NOMO-1 treated with dmso at 0.1 percent for 144 hours (cell line): ENCODE measurements around the gene CEP78.

ENCODE experiments used
- DNase-seq: peaks from one replicate; lab custom pipeline; 2025; ENCODE audit not compliant: unreplicated experiment; lab: John Stamatoyannopoulos, UW

The CEP78 gene

DNA sequence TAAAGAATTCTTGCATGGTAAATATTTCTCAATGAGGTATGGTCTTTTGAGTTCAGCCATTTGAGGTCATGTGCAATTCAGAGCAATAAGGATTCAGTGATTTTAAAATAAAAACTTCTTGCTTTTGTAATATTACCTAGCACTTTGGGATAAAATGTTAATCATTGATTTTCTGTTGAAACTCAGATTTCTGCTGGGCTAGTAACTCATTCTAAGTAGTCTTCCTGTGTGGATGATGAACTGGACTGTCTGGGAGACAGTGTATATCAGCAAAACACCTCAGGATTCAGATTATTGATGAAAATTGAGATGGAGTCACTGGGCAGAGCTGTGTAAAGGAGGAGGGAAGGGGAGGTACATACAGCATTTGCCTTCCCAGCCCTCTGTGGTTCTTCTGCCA, 50.2 kb downstream of the CEP78 start:
- DNase-seq: no peak

- no peak for DNase-seq
Observed at GRCh38 chr9:78286946-78287388, 51.1 kb downstream of the CEP78 start.

GRCh38 chr9:78288214-78288892, 52.5 kb downstream of the CEP78 start:
- DNase-seq: no peak

DNA sequence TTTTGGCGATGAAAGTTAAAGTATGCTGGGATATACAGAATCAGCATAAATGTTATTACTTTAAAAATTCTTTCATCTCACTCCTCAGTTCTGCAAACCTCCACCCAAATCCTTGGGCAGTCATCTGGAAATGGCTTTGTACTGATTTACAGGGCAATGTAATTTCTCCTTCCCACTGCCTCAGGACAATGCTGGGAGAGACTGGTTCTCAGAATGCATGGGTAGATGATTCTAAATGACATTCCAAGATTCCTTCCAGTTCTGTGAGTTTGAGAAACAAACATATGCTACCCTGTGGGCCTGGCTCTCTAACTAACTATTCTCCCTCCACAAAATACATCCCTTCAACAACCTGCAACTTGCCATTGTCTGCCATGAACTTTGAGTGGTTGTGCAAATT, 53.6 kb downstream of the CEP78 start:
- no peak for DNase-seq

DNA sequence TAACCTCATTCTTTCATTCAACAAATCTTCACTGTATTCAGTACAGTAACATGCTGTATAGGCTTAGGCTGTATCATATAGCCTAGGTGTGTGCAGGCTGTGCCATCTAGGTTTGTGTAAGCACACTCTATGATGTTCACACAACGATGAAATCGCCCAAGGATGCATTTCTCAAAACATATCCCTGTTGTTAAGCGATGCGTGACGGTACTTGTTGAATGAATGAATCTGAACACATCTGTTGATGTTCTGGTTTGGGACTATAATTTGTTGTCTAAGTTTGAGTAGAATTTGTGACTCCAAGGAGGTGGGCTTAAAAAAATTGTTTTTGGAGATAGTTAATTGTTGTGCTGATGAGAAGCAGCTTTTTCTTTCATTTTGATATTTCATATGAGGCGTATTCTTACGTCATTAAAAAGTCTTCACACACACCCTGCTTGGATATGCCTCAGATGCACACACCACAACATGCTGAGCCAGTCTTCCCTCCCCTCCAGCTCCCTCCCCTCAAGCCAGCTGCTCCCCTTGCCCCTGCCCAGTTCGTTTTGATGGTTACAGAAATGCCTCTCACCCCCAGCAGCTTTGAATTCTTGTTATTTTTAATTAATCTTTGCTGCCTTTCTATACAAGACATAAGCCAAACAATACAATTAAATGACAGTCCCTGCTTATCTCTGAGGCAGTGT, 55.5 kb downstream of the CEP78 start:
- DNase-seq: no peak

DNA sequence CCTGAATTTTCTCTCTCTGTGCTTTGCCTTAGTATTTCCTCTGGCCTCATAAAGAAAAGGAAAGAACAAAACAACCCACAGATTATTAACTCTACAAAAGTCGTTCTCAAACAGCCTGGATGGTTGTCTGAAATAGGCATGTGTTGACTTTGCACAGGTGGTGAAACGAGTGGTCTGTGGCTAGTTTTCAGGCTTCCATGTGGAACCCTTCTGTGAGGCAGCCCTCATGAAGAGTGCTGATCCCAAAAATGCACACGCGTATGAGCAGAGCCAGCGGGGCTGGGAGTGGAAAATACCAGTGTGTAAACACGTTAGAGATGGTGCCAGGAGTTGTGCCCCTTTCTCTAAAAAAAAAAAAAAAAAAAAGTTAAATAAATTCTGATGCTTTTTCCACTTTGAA, 56.2 kb downstream of the CEP78 start:
- DNase-seq: no peak

DNA sequence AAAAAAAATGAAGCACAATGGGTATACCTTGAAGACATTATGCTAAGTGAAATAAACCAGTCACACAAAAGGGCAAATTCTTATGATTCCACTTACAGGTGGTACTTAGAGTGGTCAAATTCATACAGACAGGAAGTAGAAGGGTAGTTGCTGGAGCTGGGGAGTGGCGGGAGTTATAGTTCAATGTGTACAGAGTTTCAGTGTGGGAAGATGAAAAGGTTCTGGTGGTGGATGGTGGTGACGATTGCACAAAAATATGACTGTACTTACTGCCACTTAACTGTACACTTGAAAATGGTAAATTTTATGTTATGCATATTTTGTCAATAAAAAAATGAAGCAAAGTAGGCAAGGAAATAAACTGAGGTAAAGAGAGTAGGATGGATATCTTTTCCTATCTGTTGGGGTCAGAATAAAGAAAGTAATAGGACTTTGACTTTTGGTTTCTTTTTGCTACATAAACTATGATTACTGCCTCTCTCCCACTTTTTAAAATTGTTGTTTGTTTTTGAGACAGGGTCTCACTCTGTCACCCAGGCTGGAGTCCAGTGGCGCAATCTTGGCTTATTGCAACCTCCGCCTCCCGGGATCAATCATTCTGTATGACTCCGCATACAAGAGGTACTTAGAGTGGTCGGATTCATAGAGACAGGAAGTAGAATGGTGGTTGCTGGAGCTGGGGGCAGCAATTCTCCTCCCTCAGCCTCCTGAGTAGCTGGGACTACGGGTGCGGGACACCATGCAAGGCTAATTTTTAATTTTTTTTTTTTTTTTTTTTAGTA, 57.0 kb downstream of the CEP78 start:
- DNase-seq: no peak

DNA sequence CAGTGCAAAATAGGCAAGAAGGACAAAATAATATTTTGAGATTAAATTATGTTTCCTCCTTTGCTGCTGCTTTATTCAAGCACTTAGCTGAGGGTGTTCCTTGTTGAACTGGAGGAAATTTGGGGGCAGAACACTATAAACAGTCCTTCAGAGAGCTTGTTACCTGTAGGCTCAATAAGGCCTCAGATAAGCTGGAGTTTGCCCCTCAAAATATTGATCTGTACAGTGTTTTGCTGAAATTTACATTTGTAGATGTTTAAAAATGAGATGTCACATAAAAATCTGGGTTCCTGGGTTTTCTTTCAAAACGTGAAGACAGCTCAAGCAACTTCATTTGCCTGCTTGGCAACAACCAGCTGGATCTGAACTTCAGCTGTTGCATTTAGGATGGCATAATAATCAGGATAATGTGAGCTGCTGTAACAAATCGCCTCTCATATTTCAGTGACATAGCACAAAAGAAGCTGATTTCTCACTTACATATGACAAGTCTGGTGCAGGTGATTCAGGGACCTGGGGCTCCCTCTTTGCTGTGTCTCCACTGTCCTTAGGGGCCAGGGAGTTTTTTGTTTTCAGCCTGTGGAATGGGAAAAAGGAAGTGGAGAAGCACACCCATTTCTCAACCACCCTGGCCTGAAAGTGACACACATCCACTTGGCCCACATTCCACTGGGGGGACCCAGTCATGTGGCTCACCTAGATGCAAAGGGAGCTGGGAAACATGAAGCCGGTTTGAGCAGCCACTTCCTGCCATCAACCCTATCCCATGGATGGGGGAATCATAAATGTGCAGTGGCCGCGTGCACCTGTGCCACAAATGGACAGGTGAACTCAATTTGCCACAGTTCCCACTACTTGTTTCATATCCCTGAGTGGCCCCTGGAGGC, 58.7 kb downstream of the CEP78 start:
- DNase-seq: no peak

DNA sequence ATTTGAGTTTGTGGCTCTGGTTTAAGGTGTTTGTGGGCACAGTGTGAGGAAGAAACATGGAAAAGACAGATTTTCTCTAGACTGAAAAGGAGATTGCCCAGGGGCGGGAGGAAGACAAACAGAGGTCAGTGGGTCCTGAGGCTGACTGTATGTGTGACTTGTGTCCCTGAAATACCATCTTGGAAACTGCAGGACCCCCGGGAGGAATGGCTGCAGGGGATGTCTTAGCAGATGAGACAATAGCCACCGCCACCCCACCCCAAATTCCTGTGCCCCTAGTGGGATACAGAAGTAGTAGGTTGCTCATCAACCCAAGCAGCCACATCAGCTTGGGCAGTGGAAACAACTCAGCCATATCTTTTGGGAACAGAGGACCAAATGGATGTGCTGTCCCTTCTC, 59.3 kb downstream of the CEP78 start:
- DNase-seq: no peak

DNA sequence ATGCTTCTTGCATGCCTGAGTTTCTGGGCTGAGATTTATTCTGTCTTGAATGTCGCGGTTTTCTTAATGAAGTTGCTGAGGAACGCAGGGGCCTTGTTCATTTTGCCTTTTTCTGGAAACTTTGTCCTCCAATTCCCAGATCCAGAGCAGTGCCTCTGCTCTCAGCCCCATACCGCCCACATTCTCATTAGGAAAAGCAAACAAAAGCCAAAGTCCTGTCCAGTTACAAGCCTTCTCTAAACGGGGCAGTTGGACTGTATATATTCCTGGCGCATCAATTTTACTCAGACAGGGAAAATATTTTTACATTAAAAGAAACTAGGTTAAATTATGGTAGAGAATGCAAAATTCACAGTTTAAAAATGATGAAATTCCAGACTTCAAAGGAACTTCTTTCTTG, 59.9 kb downstream of the CEP78 start:
- no peak for DNase-seq

GRCh38 chr9:78296201-78296892, 60.5 kb downstream of the CEP78 start:
- no peak for DNase-seq

- peak; percentile 72 for DNase-seq
Observed at GRCh38 chr9:78296893-78297671, 61.2 kb downstream of the CEP78 start, which contains the start of gene PSAT1. TSS of gene PSAT1 (plus strand) at chr9:78297125. CDS start at chr9:78297211, 86 bp downstream.

GRCh38 chr9:78297672-78297961, 61.7 kb downstream of the CEP78 start:
- no peak for DNase-seq

DNA sequence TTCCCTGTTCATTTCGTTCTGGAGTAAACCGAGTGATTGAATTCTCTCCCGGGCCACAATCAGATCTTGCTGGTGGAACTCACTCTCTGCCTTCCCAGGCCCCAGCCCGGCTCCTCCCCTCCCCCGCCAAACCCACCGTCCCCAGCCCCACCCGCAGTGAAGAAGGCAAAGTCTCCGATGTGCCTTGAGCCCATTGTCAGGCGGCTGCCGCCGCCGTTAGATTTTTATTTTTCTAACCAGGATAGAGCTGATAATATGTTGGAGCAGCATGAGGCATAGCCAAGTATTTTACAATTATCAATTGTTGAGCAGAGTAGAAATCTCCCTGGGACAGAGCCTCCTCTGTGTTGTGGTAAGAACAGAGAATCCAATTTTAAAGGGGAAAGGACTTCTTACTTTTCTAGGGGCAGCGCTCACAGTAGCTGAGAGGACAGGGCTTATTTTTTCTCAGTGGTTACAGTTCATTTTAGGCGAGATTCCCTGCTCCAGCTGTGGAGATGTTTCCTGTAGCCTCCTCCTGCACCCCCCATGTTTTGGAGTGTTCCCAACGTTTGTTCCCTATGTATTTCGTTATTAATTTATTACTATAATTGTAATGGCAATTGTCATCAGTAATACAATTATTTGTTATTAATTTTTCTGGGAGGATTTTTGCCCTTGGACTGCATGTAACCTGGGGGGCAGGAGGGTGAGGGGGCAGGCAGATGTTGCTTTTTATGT, 62.3 kb downstream of the CEP78 start:
- DNase-seq: no peak

DNA sequence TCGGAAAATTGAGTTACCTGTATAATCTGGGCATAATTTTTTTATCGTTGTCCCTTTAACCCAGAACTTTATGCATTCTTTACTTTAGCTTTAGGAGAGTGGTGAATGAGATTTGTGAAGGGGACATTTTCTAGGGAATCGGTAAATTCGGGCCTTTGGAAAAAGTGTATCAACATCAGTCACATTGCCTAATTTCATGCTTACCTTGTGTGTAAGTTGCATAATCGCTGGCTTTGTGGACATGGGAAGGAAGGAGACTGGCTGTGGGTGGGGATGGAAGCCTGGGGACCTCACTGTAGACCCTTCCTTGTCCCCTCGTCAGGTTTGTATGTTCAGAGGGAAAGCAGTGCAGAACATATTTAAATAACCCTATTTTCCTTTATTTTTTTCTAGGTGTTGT, 64.3 kb downstream of the CEP78 start:
- DNase-seq: no peak

GRCh38 chr9:78301466-78301865, 65.6 kb downstream of the CEP78 start:
- DNase-seq: no peak

DNA sequence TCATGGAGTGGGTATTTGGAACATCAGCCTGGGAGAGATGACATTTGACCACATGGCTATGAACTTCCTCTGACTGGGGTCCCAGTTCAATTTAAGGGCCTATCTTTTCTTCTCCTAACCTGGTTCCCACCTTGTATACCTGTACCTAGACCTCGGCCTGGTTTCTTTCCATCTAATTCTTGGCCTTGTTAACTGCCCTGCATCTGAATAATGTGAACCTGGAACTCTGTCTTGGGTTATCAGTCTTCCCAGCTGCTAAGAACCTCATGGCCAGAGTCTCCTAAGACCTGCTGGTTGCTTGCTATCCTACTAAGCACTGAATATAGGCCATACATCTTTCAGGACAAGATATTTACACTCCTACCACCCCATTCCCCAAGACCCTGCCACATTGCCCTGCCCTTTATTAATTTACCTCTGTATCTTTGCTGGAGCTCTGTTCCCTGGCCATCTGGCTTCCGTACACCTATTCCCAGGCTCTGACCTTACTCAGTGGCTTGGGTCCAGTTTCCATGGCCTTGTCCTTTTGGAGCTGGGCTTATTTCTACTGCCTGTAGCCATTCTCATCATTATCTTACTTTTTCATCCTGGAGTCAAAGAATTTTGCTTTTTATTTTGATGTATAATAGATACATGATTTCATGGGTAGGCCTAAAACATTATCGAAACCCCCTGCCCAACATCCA, 67.6 kb downstream of the CEP78 start:
- no peak for DNase-seq

DNA sequence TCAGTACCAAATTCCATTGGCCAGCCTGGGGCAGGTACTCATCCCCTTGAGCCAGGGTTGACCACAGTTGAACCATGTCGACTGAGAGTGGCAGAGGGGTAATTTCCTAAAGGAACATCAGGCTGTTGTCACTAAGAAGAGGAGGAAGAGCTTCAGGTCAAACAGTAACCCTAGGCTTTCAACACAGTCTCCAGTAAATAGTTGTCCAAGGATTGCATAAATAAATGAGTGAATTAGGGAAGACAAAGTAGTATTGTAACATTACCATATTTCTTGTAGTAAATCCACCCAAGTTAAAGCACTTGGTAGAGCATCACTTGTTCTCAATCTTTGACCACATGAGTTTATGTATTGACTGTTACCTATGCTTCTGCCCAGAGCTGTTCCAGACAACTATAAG, 68.5 kb downstream of the CEP78 start:
- no peak for DNase-seq
